GM19324 (cell line): Measurements from ENCODE around the gene TTLL8.

Experiments used
- ATAC-seq: cut with Tn5 transposase; IDR thresholded peaks from one replicate; pipeline ENCODE4 v1.9.1; 2021; ENCODE audit warnings: mild to moderate bottlenecking, moderate library complexity; ENCODE audit not compliant: unreplicated experiment, low FRiP score

TTLL8 gene

GRCh38 chr22:49970528-49971231 is 87.4 kb downstream of the TTLL8 start:
- ATAC-seq: peak; percentile 60

- no peak for ATAC-seq
These were observed 88.2 kb downstream of the TTLL8 start for GRCh38 chr22:49969751-49970527.

- ATAC-seq: no peak
These were observed 89.1 kb downstream of the TTLL8 start for GRCh38 chr22:49968831-49969661.
